DMS 273 (cell line): ENCODE data around the gene NRXN3.
"Not testable (repeated sequence)": the region's sequence is repeated elsewhere in the genome, so short reads cannot be mapped to it uniquely, and the experiment has no call there.

ENCODE experiments used
- DNase-seq: peaks from one replicate; lab custom pipeline; 2025; ENCODE audit not compliant: unreplicated experiment; lab: John Stamatoyannopoulos, UW

Gene NRXN3

GRCh38 chr14:79101388-79101787, 931.2 kb downstream of the NRXN3 start:
- no peak for DNase-seq

GRCh38 chr14:79103764-79104163, 933.6 kb downstream of the NRXN3 start:
- no peak for DNase-seq

GRCh38 chr14:79110564-79110963, 940.4 kb downstream of the NRXN3 start:
- not testable (repeated sequence) for DNase-seq

- no peak for DNase-seq
Observed at GRCh38 chr14:79111987-79112501, 941.9 kb downstream of the NRXN3 start.

- no peak for DNase-seq
Observed at GRCh38 chr14:79117561-79117960, 947.4 kb downstream of the NRXN3 start.

GRCh38 chr14:79118291-79118690, 948.1 kb downstream of the NRXN3 start:
- no peak for DNase-seq

GRCh38 chr14:79134361-79134760, 964.2 kb downstream of the NRXN3 start:
- DNase-seq = no peak

- no peak for DNase-seq
Observed at GRCh38 chr14:79136071-79137044, 966.2 kb downstream of the NRXN3 start.

- no peak for DNase-seq
Observed at GRCh38 chr14:79137045-79137430, 966.9 kb downstream of the NRXN3 start.

- DNase-seq = no peak
Observed at GRCh38 chr14:79137836-79138235, 967.7 kb downstream of the NRXN3 start.

- no peak for DNase-seq
Observed at GRCh38 chr14:79144896-79145295, 974.7 kb downstream of the NRXN3 start.

GRCh38 chr14:79150226-79150625, 980.1 kb downstream of the NRXN3 start:
- no peak for DNase-seq

- DNase-seq = no peak
Observed at GRCh38 chr14:79157369-79157768, 987.2 kb downstream of the NRXN3 start.

- DNase-seq = no peak
Observed at GRCh38 chr14:79161571-79161970, 991.4 kb downstream of the NRXN3 start.

- no peak for DNase-seq
Observed at GRCh38 chr14:79162833-79163232, 992.7 kb downstream of the NRXN3 start.

GRCh38 chr14:79165471-79166090, 995.4 kb downstream of the NRXN3 start:
- no peak for DNase-seq

- no peak for DNase-seq
Observed at GRCh38 chr14:79166171-79166570, 996.0 kb downstream of the NRXN3 start.

- DNase-seq = no peak
Observed at GRCh38 chr14:79167957-79168356, 997.8 kb downstream of the NRXN3 start.

GRCh38 chr14:79175671-79176070, 1005.5 kb downstream of the NRXN3 start:
- DNase-seq = no peak

GRCh38 chr14:79177106-79177505, 1006.9 kb downstream of the NRXN3 start:
- DNase-seq = no peak

GRCh38 chr14:79178719-79179118, 1008.5 kb downstream of the NRXN3 start:
- DNase-seq = no peak

GRCh38 chr14:79179985-79180384, 1009.8 kb downstream of the NRXN3 start:
- no peak for DNase-seq
